K562 (cell line): Measurements from ENCODE around the gene SRRM5. TPM values are rescaled to one million over a fixed set of nuclear protein-coding genes. Genes with fewer than 3 reads are reported as not detected.

Experiments
- ADNP ChIP-seq: fragments of 200-800 bp; sonication (Bioruptor generic); IDR thresholded peaks from 2 replicates; pipeline ENCODE4 v1.6.1; 2016; ENCODE audit warnings: missing genetic modification characterization, missing compliant biosample characterization
- CBX2 ChIP-seq: fragments of 200-600 bp; sonication (generic); IDR thresholded peaks from one replicate; pipeline ENCODE4 v1.6.1; 2012; ENCODE audit warnings: mild to moderate bottlenecking, low read length, inconsistent platforms; ENCODE audit not compliant: insufficient read depth, poor library complexity, severe bottlenecking
- IFI16 ChIP-seq: fragments of 250-450 bp; sonication (Bioruptor Pico); IDR thresholded peaks from 2 replicates; pipeline ENCODE4 v2.1.2; 2022; ENCODE audit warnings: mild to moderate bottlenecking, inconsistent platforms
- SRSF9 ChIP-seq: fragments of 200-400 bp; formaldehyde crosslinking; IDR thresholded peaks from 2 replicates; pipeline ENCODE4 v1.6.1; 2017; ENCODE audit warnings: low read depth, low read length, borderline replicate concordance
- TCF3 ChIP-seq: sonication (generic); formaldehyde crosslinking; IDR thresholded peaks from 2 replicates; pipeline ENCODE4 v1.4.0; 2020; ENCODE audit warnings: mild to moderate bottlenecking, missing genetic modification reagents
- THRAP3 ChIP-seq: fragments of 450-650 bp; IDR thresholded peaks from 2 replicates; pipeline ENCODE4 v1.6.1; 2016; ENCODE audit warnings: mild to moderate bottlenecking, inconsistent platforms, borderline replicate concordance
- ZBTB8A ChIP-seq: fragments of 450-650 bp; IDR thresholded peaks from 2 replicates; pipeline ENCODE4 v1.6.1; 2018; ENCODE audit warnings: mild to moderate bottlenecking, moderate library complexity; ENCODE audit not compliant: partially characterized antibody
- ZKSCAN3 ChIP-seq: fragments of 250-450 bp; sonication (Bioruptor Pico); IDR thresholded peaks from 2 replicates; pipeline ENCODE4 v1.4.0; 2020
- ZNF584 ChIP-seq: fragments of 200-800 bp; sonication (Bioruptor generic); IDR thresholded peaks from 2 replicates; pipeline ENCODE4 v1.6.1; 2016; ENCODE audit warnings: low read depth, mild to moderate bottlenecking, missing genetic modification characterization, missing compliant biosample characterization
- ZNF644 ChIP-seq: fragments of 200-800 bp; sonication (Bioruptor generic); IDR thresholded peaks from 2 replicates; pipeline ENCODE4 v1.6.1; 2016; ENCODE audit warnings: low read depth, missing genetic modification characterization, missing compliant biosample characterization
- polyA plus RNA-seq, 8 experiments: library from polyadenylated mRNA; depleted of rRNA in 4 of 8; stranded (reverse) in 5 of 8; unstranded in 3 of 8; fragments of >200 nt; fragmentation: Nextera tagmentation in 2 of 8; fragmentation: Illumina TruSeq in 1 of 8; extraction: Ambion mirVana in 2 of 8; extraction: Trizol in 1 of 8; gene quantifications; 2 replicates each; pipeline versions ENCODE4 v1.2.1 to v1.2.3, GENCODE V29; 2011 to 2014; ENCODE audit warnings: inconsistent platforms in 1 of 8, missing spikeins in 1 of 8
- total RNA-seq, 7 experiments: library from RNA; depleted of rRNA in 6 of 7; stranded (reverse); fragments of >200 nt in 6 of 7; fragmentation: Illumina TruSeq in 2 of 7; extraction: Trizol in 2 of 7; gene quantifications; 2 replicates each; pipeline versions ENCODE4 v1.2.1 to v1.2.3, GENCODE V29; 2011 to 2021; ENCODE audit warnings: low replicate concordance in 1 of 7
- TF ChIP-seq, protein P1 (sequence below): fragments of 250-450 bp; sonication (Bioruptor Pico); IDR thresholded peaks from 2 replicates; pipeline ENCODE4 v1.4.0; 2020; ENCODE audit warnings: mild to moderate bottlenecking, moderate library complexity
- TF ChIP-seq, protein P2 (sequence below): fragments of 250-450 bp; sonication (Bioruptor Pico); IDR thresholded peaks from 2 replicates; pipeline ENCODE4 v1.4.0; 2020; ENCODE audit warnings: mild to moderate bottlenecking, moderate library complexity
- TF ChIP-seq, protein P3 (sequence below): fragments of 450-650 bp; IDR thresholded peaks from 2 replicates; pipeline ENCODE4 v1.6.1; 2017; ENCODE audit warnings: antibody characterized with exemption, mild to moderate bottlenecking

Gene SRRM5
- total and polyA plus RNA-seq, 9 of the 15 experiments (the other 6 are each of a cell fraction or from before 2014, with no cell fraction given), result 0.09 to 0.45 (median 0.18) TPM; not detected in 2

DNA sequence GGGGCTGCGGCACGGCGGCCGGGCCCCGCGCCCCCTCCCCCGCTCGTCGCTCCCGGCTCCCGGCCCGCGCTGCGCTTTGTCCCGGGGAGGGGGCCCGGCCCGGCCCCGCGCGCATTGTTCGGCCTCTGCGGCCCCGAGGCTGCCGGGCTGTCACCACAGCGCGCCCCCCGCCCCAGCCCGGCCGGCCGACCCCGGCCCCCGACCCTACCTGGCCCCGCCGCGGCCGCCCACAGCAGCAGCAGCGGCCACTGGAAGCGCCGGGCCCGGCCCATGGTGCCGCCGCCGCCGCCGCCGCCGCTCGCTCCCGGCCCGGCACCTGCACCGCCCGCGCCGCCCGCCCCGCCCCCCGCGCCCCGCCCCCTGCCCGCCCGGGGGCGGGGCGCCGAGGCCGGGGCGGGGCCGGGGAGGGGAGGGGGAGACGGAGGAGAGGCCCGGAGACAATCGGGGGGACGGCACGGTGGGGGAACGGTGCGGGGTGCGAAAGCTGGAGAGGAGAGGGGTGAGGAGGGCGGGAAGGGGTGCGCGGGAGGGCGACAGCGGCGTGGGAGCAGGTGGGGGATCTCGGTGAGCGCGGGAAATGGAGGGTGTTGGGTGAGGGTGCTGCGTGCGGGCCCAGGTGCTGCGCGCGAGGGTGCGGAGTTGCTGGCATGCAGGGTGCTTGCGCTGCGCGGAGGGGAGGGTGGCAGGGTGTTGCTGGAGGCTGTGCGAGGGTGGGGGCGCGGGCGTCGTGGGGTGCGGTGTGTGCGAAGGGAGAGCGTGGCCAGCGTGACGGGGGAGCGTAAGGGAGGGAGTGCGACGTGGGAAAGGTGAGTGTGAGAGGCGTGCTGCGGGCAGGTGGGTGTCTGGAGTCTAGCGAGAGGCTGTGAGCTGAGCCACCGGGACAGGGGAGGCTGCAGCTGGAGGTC lies 27.9 kb downstream of the SRRM5 start, which contains the start of gene CADM4 (continued):
- TF ChIP-seq IFI16 (CRISPR knock-in tag), result no peak
- no peak for TF ChIP-seq SRSF9
- TF ChIP-seq, protein P1, sequence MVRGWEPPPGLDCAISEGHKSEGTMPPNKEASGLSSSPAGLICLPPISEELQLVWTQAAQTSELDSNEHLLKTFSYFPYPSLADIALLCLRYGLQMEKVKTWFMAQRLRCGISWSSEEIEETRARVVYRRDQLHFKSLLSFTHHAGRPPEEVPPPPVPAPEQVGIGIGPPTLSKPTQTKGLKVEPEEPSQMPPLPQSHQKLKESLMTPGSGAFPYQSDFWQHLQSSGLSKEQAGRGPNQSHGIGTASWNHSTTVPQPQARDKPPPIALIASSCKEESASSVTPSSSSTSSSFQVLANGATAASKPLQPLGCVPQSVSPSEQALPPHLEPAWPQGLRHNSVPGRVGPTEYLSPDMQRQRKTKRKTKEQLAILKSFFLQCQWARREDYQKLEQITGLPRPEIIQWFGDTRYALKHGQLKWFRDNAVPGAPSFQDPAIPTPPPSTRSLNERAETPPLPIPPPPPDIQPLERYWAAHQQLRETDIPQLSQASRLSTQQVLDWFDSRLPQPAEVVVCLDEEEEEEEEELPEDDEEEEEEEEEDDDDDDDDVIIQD (CRISPR knock-in tag), result no peak
- no peak for TF ChIP-seq THRAP3
- TF ChIP-seq, protein P2, sequence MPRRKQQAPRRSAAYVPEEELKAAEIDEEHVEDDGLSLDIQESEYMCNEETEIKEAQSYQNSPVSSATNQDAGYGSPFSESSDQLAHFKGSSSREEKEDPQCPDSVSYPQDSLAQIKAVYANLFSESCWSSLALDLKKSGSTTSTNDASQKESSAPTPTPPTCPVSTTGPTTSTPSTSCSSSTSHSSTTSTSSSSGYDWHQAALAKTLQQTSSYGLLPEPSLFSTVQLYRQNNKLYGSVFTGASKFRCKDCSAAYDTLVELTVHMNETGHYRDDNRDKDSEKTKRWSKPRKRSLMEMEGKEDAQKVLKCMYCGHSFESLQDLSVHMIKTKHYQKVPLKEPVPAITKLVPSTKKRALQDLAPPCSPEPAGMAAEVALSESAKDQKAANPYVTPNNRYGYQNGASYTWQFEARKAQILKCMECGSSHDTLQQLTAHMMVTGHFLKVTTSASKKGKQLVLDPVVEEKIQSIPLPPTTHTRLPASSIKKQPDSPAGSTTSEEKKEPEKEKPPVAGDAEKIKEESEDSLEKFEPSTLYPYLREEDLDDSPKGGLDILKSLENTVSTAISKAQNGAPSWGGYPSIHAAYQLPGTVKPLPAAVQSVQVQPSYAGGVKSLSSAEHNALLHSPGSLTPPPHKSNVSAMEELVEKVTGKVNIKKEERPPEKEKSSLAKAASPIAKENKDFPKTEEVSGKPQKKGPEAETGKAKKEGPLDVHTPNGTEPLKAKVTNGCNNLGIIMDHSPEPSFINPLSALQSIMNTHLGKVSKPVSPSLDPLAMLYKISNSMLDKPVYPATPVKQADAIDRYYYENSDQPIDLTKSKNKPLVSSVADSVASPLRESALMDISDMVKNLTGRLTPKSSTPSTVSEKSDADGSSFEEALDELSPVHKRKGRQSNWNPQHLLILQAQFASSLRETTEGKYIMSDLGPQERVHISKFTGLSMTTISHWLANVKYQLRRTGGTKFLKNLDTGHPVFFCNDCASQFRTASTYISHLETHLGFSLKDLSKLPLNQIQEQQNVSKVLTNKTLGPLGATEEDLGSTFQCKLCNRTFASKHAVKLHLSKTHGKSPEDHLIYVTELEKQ, result no peak
- TF ChIP-seq, protein P3, sequence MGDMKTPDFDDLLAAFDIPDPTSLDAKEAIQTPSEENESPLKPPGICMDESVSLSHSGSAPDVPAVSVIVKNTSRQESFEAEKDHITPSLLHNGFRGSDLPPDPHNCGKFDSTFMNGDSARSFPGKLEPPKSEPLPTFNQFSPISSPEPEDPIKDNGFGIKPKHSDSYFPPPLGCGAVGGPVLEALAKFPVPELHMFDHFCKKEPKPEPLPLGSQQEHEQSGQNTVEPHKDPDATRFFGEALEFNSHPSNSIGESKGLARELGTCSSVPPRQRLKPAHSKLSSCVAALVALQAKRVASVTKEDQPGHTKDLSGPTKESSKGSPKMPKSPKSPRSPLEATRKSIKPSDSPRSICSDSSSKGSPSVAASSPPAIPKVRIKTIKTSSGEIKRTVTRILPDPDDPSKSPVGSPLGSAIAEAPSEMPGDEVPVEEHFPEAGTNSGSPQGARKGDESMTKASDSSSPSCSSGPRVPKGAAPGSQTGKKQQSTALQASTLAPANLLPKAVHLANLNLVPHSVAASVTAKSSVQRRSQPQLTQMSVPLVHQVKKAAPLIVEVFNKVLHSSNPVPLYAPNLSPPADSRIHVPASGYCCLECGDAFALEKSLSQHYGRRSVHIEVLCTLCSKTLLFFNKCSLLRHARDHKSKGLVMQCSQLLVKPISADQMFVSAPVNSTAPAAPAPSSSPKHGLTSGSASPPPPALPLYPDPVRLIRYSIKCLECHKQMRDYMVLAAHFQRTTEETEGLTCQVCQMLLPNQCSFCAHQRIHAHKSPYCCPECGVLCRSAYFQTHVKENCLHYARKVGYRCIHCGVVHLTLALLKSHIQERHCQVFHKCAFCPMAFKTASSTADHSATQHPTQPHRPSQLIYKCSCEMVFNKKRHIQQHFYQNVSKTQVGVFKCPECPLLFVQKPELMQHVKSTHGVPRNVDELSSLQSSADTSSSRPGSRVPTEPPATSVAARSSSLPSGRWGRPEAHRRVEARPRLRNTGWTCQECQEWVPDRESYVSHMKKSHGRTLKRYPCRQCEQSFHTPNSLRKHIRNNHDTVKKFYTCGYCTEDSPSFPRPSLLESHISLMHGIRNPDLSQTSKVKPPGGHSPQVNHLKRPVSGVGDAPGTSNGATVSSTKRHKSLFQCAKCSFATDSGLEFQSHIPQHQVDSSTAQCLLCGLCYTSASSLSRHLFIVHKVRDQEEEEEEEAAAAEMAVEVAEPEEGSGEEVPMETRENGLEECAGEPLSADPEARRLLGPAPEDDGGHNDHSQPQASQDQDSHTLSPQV, result no peak
- no peak for TF ChIP-seq ZKSCAN3 (CRISPR knock-in tag)
- no peak for TF ChIP-seq ZNF644
- TF ChIP-seq ZBTB8A, result no peak
- TF ChIP-seq ZNF584 (CRISPR knock-in tag), result no peak
- TF ChIP-seq ADNP, result no peak
- no peak for TF ChIP-seq CBX2
- no peak for TF ChIP-seq TCF3 (CRISPR knock-in tag)
